ENCODE measurements around the gene SGPL1.

SGPL1 gene

GRCh38 chr10:70804421-70804808 is 11.3 kb upstream of the SGPL1 start:
- no peaks in the 10 kb centered on the region for H3K27me3 ChIP-seq (ENCODE audit: insufficient read depth, low read length)
- no peaks in the 10 kb centered on the region for H3K9me3 ChIP-seq (ENCODE audit: insufficient read depth, low read depth, low read length)
- H3K4me3 ChIP-seq (ENCODE audit: low read length): no peak overlapping the region
- WGBS: 97% methylated on average over 2 of the region's 2 CpGs
- no peaks in the 10 kb centered on the region for H3K36me3 ChIP-seq (ENCODE audit: insufficient read depth, low read length)
- peaks cover 5% of the 10 kb centered on the region; the same call in 1 of the 2 replicates for H3K4me1 ChIP-seq (ENCODE audit: insufficient read depth, low read length)
- no peak overlapping the region for H3K9ac ChIP-seq (ENCODE audit: low read depth, low read length)
- no peak overlapping the region for H3K27ac ChIP-seq (ENCODE audit: low read depth, low read length)

- WGBS: 97% methylated on average over 3 of the region's 3 CpGs
- Histone ChIP-seq H3K9ac (ENCODE audit: low read depth, low read length) (no peak overlapping the region), H3K4me1 (ENCODE audit: insufficient read depth, low read length) (peaks cover 5% of the 10 kb centered on the region; the same call in 1 of the 2 replicates), H3K4me3 (ENCODE audit: low read length) (no peak overlapping the region), H3K27me3 (ENCODE audit: insufficient read depth, low read length) (no peaks in the 10 kb centered on the region), H3K27ac (ENCODE audit: low read depth, low read length) (no peak overlapping the region), H3K9me3 (ENCODE audit: insufficient read depth, low read depth, low read length) (no peaks in the 10 kb centered on the region), H3K36me3 (ENCODE audit: insufficient read depth, low read length) (no peaks in the 10 kb centered on the region)
These were observed 10.0 kb upstream of the SGPL1 start for GRCh38 chr10:70805619-70806215.

GRCh38 chr10:70806841-70807240 is 8.9 kb upstream of the SGPL1 start:
- Histone ChIP-seq H3K27ac (ENCODE audit: low read depth, low read length) (no peak overlapping the region), H3K4me1 (ENCODE audit: insufficient read depth, low read length) (peaks cover 5% of the 10 kb centered on the region; the same call in 1 of the 2 replicates), H3K4me3 (ENCODE audit: low read length) (no peak overlapping the region), H3K9me3 (ENCODE audit: insufficient read depth, low read depth, low read length) (no peaks in the 10 kb centered on the region), H3K36me3 (ENCODE audit: insufficient read depth, low read length) (no peaks in the 10 kb centered on the region), H3K9ac (ENCODE audit: low read depth, low read length) (no peak overlapping the region), H3K27me3 (ENCODE audit: insufficient read depth, low read length) (no peaks in the 10 kb centered on the region)
- 85% methylated on average over 1 of the region's 1 CpG for WGBS

- WGBS: 93% methylated on average over 3 of the region's 3 CpGs
- Histone ChIP-seq H3K9me3 (ENCODE audit: insufficient read depth, low read depth, low read length) (no peaks in the 10 kb centered on the region), H3K27me3 (ENCODE audit: insufficient read depth, low read length) (no peaks in the 10 kb centered on the region), H3K9ac (ENCODE audit: low read depth, low read length) (no peak overlapping the region), H3K27ac (ENCODE audit: low read depth, low read length) (no peak overlapping the region), H3K4me3 (ENCODE audit: low read length) (no peak overlapping the region), H3K4me1 (ENCODE audit: insufficient read depth, low read length) (peaks cover 5% of the 10 kb centered on the region; the same call in 1 of the 2 replicates), H3K36me3 (ENCODE audit: insufficient read depth, low read length) (no peaks in the 10 kb centered on the region)
These were observed 8.2 kb upstream of the SGPL1 start for GRCh38 chr10:70807556-70807955.

GRCh38 chr10:70809011-70809611 is 6.6 kb upstream of the SGPL1 start:
- 70% methylated on average over 6 of the region's 6 CpGs for WGBS
- no peaks in the 10 kb centered on the region for H3K36me3 ChIP-seq (ENCODE audit: insufficient read depth, low read length)
- no peaks in the 10 kb centered on the region for H3K27me3 ChIP-seq (ENCODE audit: insufficient read depth, low read length)
- no peaks in the 10 kb centered on the region for H3K9me3 ChIP-seq (ENCODE audit: insufficient read depth, low read depth, low read length)
- H3K9ac ChIP-seq (ENCODE audit: low read depth, low read length): no peak overlapping the region
- H3K4me3 ChIP-seq (ENCODE audit: low read length): no peak overlapping the region
- H3K27ac ChIP-seq (ENCODE audit: low read depth, low read length): no peak overlapping the region
- H3K4me1 ChIP-seq (ENCODE audit: insufficient read depth, low read length): peaks cover 5% of the 10 kb centered on the region; the same call in 1 of the 2 replicates

- Histone ChIP-seq H3K27me3 (ENCODE audit: insufficient read depth, low read length) (no peaks in the 10 kb centered on the region), H3K27ac (ENCODE audit: low read depth, low read length) (no peak overlapping the region), H3K9ac (ENCODE audit: low read depth, low read length) (no peak overlapping the region), H3K9me3 (ENCODE audit: insufficient read depth, low read depth, low read length) (no peaks in the 10 kb centered on the region), H3K4me1 (ENCODE audit: insufficient read depth, low read length) (peaks cover 5% of the 10 kb centered on the region; the same call in 1 of the 2 replicates), H3K36me3 (ENCODE audit: insufficient read depth, low read length) (no peaks in the 10 kb centered on the region), H3K4me3 (ENCODE audit: low read length) (no peak overlapping the region)
- 90% methylated on average over 2 of the region's 2 CpGs for WGBS
These were observed 6.0 kb upstream of the SGPL1 start for GRCh38 chr10:70809726-70810125.

- H3K9me3 ChIP-seq (ENCODE audit: insufficient read depth, low read depth, low read length): no peaks in the 10 kb centered on the region
- H3K27me3 ChIP-seq (ENCODE audit: insufficient read depth, low read length): no peaks in the 10 kb centered on the region
- H3K27ac ChIP-seq (ENCODE audit: low read depth, low read length): no peak overlapping the region
- no peak overlapping the region for H3K9ac ChIP-seq (ENCODE audit: low read depth, low read length)
- peaks cover 5% of the 10 kb centered on the region; the same call in 1 of the 2 replicates for H3K4me1 ChIP-seq (ENCODE audit: insufficient read depth, low read length)
- 20% methylated on average over 1 of the region's 1 CpG for whole genome bisulfite sequencing
- H3K4me3 ChIP-seq (ENCODE audit: low read length): no peak overlapping the region
- no peaks in the 10 kb centered on the region for H3K36me3 ChIP-seq (ENCODE audit: insufficient read depth, low read length)
These were observed 4.8 kb upstream of the SGPL1 start for GRCh38 chr10:70810967-70811366.

- Histone ChIP-seq H3K9ac (ENCODE audit: low read depth, low read length) (no peak overlapping the region), H3K4me1 (ENCODE audit: insufficient read depth, low read length) (peaks cover 5% of the 10 kb centered on the region; the same call in 1 of the 2 replicates), H3K4me3 (ENCODE audit: low read length) (no peak overlapping the region), H3K9me3 (ENCODE audit: insufficient read depth, low read depth, low read length) (no peaks in the 10 kb centered on the region), H3K27me3 (ENCODE audit: insufficient read depth, low read length) (no peaks in the 10 kb centered on the region), H3K27ac (ENCODE audit: low read depth, low read length) (no peak overlapping the region), H3K36me3 (ENCODE audit: insufficient read depth, low read length) (no peaks in the 10 kb centered on the region)
- WGBS: 87% methylated on average over 3 of the region's 3 CpGs
These were observed 3.9 kb upstream of the SGPL1 start for GRCh38 chr10:70811881-70812280.

GRCh38 chr10:70812814-70813213 is 2.9 kb upstream of the SGPL1 start:
- Histone ChIP-seq H3K36me3 (ENCODE audit: insufficient read depth, low read length) (peaks cover 6% of the 10 kb centered on the region), H3K9me3 (ENCODE audit: insufficient read depth, low read depth, low read length) (no peaks in the 10 kb centered on the region), H3K9ac (ENCODE audit: low read depth, low read length) (no peak overlapping the region), H3K4me3 (ENCODE audit: low read length) (no peak overlapping the region), H3K27me3 (ENCODE audit: insufficient read depth, low read length) (no peaks in the 10 kb centered on the region), H3K27ac (ENCODE audit: low read depth, low read length) (no peak overlapping the region), H3K4me1 (ENCODE audit: insufficient read depth, low read length) (no peaks in the 10 kb centered on the region)
- 92% methylated on average over 4 of the region's 4 CpGs for WGBS

GRCh38 chr10:70814126-70814525 is 1.6 kb upstream of the SGPL1 start:
- H3K4me3 ChIP-seq (ENCODE audit: low read length): no peak overlapping the region
- WGBS: 89% methylated on average over 4 of the region's 4 CpGs
- no peak overlapping the region for H3K9ac ChIP-seq (ENCODE audit: low read depth, low read length)

GRCh38 chr10:70816220-70816894 is 609 bp downstream of the SGPL1 start:
- under 1% methylated on average over 43 of the region's 43 CpGs for WGBS
- Histone ChIP-seq H3K27me3 (ENCODE audit: insufficient read depth, low read length) (no peaks in the 10 kb centered on the region), H3K4me3 (ENCODE audit: low read length) (peak overlapping the region; percentile 94), H3K9ac (ENCODE audit: low read depth, low read length) (peak overlapping the region; percentile 87), H3K27ac (ENCODE audit: low read depth, low read length) (peak overlapping the region; percentile 85; the same call in 1 of the 2 replicates), H3K36me3 (ENCODE audit: insufficient read depth, low read length) (peaks cover 39% of the 10 kb centered on the region), H3K4me1 (ENCODE audit: insufficient read depth, low read length) (no peaks in the 10 kb centered on the region), H3K9me3 (ENCODE audit: insufficient read depth, low read depth, low read length) (no peaks in the 10 kb centered on the region)

More at GRCh38 chr10:70814126-70814525, 1.6 kb upstream of the SGPL1 start:
- H3K4me1 ChIP-seq (ENCODE audit: insufficient read depth, low read length): no peaks in the 10 kb centered on the region
- H3K27ac ChIP-seq (ENCODE audit: low read depth, low read length): no peak overlapping the region
- H3K9me3 ChIP-seq (ENCODE audit: insufficient read depth, low read depth, low read length): no peaks in the 10 kb centered on the region
- no peaks in the 10 kb centered on the region for H3K27me3 ChIP-seq (ENCODE audit: insufficient read depth, low read length)
- peaks cover 19% of the 10 kb centered on the region for H3K36me3 ChIP-seq (ENCODE audit: insufficient read depth, low read length)

All from HUES64 (cell line).